GM12872 (cell line): ENCODE measurements around the gene GPR135.

Experiments
- CTCF ChIP-seq: IDR thresholded peaks from 3 replicates; pipeline ENCODE4 v1.5.1; 2011; ENCODE audit warnings: low read depth, mild to moderate bottlenecking, low read length, moderate library complexity; ENCODE audit not compliant: insufficient read depth

GPR135 gene

GRCh38 chr14:59417311-59417710 lies 47.9 kb downstream of the GPR135 start:
- no peak for TF ChIP-seq CTCF

DNA sequence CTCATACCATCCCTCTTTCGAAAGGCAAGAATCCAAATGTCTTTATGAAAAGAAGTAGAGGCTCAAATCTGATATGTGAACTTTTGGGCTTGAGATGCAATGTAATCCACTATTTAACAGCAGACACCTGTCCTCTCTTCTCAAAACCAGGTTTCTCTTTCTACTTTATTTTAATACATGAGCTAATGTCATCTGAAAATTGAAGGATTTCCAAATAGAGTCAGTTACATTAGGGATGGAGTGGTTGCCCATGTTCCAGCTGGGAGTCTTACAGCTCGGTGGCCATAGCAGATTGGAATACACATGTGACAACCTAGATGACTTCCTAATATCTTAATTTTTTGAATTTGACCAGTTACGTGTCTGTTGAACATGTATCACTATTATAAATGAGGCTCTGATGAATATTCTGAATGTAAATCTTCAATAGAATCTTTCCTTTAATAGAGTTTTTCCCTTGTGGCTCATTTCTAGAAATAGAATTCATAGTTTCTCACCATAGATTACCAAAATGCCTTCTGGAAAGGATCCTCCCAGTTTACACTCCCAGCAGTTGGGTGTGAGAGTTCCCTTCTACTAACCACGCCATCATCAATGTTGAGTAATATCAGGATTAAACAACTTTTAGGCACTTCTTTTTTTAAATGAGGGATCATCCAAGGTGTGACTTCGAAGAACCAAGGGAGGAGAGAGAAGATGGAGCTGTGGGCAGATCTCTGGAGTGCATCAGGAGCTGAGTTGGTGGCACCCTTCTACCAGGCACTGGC lies 49.2 kb downstream of the GPR135 start:
- TF ChIP-seq CTCF: no peak
